ENCODE measurements around the gene DNAJA4.

- TF ChIP-seq CTCF (IDR thresholded peaks at IDR 0.05) (no peak), EP300 (IDR thresholded peaks at IDR 0.05) (no peak), POLR2A (IDR thresholded peaks at IDR 0.05) (no peak), POLR2AphosphoS5 (IDR thresholded peaks at IDR 0.05) (no peak)
Observed at GRCh38 chr15:78260489-78260888, 3.9 kb upstream of the DNAJA4 start.
